RWPE1 (cell line): ENCODE results near the gene TRAPPC12.
A peak's percentile ranks its signal among the peaks of the same experiment; 100 is the strongest.

Experiments
- CTCF ChIA-PET: fragments of 350-600 bp; sonication (Branson Sonifier 250); formaldehyde crosslinking; extraction: SDS; loops from one replicate; lab custom pipeline; 2021; lab: Yijun Ruan, JAX
- POLR2A ChIA-PET: fragments of 400-600 bp; formaldehyde crosslinking; extraction: SDS; loops from one replicate; lab custom pipeline; 2020; ENCODE audit warnings: antibody characterized with exemption; ENCODE audit not compliant: low non-redundant PET; lab: Yijun Ruan, JAX
- DNase-seq: peaks from one replicate; pipeline ENCODE4 v3.0.0; 2012; ENCODE audit warnings: low spot score
- H3K27ac ChIP-seq: fragments of 450-650 bp; 2 replicates; pipeline ENCODE4 v1.5.1; 2017
- TF ChIP-seq, protein P1 (sequence below): fragments of 450-650 bp; conservative IDR thresholded peaks from 2 replicates; pipeline ENCODE4 v1.5.1; 2017; ENCODE audit warnings: low read depth, mild to moderate bottlenecking

Gene TRAPPC12

DNA sequence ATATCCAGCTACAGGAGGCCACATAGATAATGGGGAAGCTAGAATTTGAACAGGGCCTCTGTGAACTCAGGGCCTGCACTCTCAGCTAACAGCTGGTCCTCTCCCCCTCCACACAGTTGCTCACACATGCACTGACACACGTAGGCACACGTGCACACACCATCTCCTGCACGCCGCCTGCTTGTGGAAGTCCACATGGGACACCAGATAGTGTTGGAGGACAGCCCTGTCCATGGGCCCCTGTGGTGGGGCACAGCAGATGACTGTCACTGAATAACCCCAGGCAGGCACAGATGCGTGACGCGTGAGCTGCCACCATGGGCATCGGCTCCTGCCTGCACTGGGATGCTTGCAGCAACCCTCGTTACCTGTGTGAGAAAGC is 87.0 kb downstream of the TRAPPC12 start:
- H3K27ac ChIP-seq, result peak overlapping the region; percentile 98
- TF ChIP-seq, protein P1, sequence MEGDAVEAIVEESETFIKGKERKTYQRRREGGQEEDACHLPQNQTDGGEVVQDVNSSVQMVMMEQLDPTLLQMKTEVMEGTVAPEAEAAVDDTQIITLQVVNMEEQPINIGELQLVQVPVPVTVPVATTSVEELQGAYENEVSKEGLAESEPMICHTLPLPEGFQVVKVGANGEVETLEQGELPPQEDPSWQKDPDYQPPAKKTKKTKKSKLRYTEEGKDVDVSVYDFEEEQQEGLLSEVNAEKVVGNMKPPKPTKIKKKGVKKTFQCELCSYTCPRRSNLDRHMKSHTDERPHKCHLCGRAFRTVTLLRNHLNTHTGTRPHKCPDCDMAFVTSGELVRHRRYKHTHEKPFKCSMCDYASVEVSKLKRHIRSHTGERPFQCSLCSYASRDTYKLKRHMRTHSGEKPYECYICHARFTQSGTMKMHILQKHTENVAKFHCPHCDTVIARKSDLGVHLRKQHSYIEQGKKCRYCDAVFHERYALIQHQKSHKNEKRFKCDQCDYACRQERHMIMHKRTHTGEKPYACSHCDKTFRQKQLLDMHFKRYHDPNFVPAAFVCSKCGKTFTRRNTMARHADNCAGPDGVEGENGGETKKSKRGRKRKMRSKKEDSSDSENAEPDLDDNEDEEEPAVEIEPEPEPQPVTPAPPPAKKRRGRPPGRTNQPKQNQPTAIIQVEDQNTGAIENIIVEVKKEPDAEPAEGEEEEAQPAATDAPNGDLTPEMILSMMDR, result no peak
- DNase-seq, result no peak
- ChIA-PET POLR2A (no interaction called here), CTCF (interaction anchor here (0.6 to 0.7 kb wide), 2 partner anchors 10 to 96 kb away, joined by 5 read pairs; no protein-coding TSS in a partner anchor)

DNA sequence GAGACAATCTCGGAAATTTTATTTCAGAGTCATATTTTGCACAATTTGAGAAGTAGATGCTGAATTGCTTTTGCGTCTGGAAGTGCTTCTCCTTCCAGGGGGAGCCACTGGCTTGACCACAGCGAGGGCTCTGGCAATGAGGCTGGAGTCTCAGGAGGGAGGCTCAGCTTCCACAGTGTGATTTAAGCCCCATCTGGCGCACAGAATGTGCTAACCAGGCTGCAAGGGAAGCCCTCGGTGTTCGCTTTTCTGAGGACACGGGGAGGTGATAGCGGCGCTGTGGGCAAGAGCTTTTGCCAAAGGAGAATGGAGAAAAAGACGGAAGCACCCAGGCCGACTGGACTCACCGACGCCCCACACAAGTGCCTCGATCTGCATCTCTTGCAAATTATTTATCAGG is 87.5 kb downstream of the TRAPPC12 start:
- CTCF ChIA-PET, result interaction anchor here (0.6 to 0.7 kb wide), 2 partner anchors 11 to 96 kb away, joined by 5 read pairs; no protein-coding TSS in a partner anchor
- no peak for DNase-seq
- TF ChIP-seq, protein P1, result no peak
- peak overlapping the region; percentile 98 for H3K27ac ChIP-seq
- POLR2A ChIA-PET, result no interaction called here

DNA sequence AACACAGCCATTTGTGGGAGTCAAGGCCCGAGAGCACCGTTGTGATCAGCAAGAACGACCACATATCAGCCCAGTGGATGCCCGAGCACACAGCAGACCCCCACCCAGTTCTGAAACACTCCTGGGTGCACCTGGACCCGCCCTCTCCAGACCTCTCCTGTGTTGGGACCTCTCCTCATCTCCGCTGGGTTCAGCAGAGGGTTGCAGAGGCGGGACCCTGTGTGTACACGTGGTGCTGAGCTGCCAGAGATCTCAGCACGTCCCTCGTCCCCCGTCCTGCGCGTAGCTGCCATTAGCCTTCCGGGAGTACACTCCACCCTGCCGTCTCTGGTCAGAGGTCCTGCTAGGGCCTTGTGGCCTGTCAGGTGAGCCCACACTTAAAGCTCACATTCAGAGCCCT is 88.2 kb downstream of the TRAPPC12 start:
- CTCF ChIA-PET, result no interaction called here
- TF ChIP-seq, protein P1, result no peak
- POLR2A ChIA-PET, result interaction anchor here (0.6 kb wide), 1 partner anchor 10 kb away, joined by 3 read pairs; no protein-coding TSS in a partner anchor
- peak overlapping the region; percentile 98 for H3K27ac ChIP-seq
- DNase-seq, result no peak

DNA sequence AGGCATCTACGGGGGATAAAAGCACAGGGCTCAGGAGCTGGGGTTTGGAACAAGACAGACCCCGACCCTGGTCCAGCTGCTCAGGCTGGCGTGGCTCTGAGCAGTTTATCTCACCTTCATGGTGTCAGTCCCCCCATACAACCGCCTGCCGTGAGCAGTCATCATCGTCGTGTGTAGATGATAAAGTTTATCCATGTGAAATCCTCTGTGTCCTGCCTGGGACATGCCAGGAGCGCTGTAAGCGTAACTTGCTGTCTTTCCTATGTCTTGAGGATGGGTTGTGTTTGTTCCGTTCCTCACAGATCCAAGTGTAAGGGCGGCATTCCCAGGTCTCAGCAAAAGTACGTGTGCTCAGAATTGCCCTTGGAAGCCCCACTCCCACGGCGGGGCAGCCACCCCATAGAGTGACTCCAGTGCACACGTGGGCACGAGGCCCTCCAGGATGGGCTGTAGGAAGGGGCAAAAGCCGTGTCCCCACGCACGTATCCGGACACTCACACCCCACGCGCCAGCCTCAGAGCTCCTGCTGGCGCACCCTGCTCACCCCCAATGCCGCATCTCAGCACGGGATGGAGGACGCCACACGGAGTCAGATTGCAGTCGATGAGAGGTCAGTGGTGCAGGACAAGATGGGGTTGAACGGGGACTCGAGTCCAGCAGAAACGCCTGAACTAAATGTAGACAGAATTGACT is 88.9 kb downstream of the TRAPPC12 start:
- POLR2A ChIA-PET, result no interaction called here
- CTCF ChIA-PET, result no interaction called here
- no peak for DNase-seq
- peak overlapping the region; percentile 98 for H3K27ac ChIP-seq
- TF ChIP-seq, protein P1, result no peak

DNA sequence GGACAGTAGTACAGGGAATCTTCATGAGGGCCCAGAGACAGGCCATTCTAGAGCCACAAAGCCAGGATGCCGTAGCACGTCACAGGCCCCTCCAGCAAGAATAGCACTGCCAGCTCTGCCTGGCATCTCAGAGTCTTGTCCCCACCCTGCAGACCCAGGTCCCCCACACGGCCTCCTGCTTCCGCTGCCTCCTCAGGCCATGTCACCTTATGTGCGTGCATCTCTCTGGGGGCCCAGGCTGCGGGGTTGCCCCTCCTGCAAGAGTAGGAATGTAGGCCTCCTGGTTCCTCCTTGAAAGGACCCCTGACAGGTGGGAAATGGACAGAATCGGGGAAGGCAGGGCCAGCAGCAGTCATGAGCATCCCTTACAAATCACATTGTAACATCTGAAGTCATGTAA is 90.0 kb downstream of the TRAPPC12 start:
- ChIA-PET POLR2A (no interaction called here), CTCF (no interaction called here)
- peak overlapping the region; percentile 98 for H3K27ac ChIP-seq
- no peak for DNase-seq
- TF ChIP-seq, protein P1, result no peak

DNA sequence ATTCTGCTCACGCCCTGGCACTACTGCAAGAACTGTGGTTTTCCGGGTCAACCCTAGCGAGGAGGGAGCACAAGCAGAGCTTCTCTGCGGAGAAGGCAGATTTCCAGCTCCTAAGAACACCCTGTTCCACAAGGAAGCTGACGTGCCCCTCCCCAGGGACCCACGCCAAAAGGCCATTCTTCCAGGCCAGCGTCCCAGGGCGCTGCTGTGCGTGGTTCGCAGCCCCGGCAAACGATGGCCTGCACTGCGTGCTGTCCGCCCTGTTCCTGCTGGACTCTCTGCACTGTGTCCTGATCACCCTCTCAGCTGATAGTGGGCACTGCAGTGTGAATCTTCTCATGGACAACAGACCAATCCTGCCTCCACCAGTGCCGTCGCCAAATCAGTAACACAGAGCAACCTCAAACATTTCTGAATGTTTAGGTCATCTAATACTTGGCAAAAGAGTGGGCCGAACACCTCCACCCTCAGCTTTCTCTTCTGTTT is 90.7 kb downstream of the TRAPPC12 start:
- TF ChIP-seq, protein P1, result no peak
- peak; percentile 55 for DNase-seq
- ChIA-PET CTCF (no interaction called here), POLR2A (no interaction called here)
- peak overlapping the region; percentile 98 for H3K27ac ChIP-seq
